ENCODE measurements around the gene TAGLN3. TPM values are rescaled to one million over a fixed set of nuclear protein-coding genes. Genes with fewer than 3 reads are reported as not detected.

TAGLN3 gene
- polyA plus RNA-seq, 6 donors from 2014 or later, result not detected

- Mint-ChIP-seq H3K27me3 (no peaks in the 10 kb centered on the region), H3K4me3 (peak overlapping the region in 4 of 8 donors; percentile 3 to 64 (median 28))
- ATAC-seq (ENCODE audit: low read depth in 2 of 2), result peak; percentile 78 to 87
Measured at GRCh38 chr3:111967651-111968274, 31.0 kb upstream of the TAGLN3 start.

DNA sequence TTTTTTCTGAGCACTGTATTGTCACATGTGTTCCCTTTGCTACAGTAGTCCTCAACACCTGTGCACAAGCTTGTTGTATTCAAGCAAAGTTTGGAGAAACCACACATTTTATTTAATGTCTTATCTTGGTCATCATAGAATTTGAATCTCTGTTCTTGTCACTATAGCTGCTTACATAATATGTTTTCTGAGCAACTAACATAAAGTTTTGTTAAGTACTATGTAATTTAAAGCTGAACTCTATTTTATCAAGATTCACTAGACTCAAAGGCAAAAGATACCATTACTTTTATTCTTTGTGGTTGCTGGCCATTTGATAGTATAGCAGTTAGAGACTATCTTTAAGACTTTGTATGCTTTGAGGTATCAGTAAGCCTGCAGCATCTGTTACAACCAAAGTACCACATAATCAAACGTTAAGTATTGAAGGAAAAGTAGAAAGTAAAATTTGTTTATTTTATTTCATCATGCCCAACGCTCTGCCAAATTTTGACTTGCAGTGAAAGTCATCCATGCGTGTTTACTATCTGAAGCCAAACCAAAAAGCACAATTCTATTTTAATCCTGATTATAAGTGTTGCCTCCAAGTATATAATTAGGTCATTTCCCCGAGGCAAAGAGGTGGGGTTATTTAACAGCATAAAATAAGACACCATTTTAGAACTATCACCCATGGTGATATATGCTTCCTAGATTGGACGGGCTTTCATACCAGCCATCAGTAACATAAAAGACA lies 30.2 kb upstream of the TAGLN3 start:
- no peak for ATAC-seq (ENCODE audit: low read depth in 2 of 2)
- Mint-ChIP-seq H3K36me3 (no peaks in the 10 kb centered on the region), H3K9me3 (no peaks in the 10 kb centered on the region), H3K4me1 (peaks cover 8 to 11% (median 8%) of the 10 kb centered on the region in 3 donors), H3K27me3 (no peaks in the 10 kb centered on the region), H3K4me3 (no peak overlapping the region), H3K27ac (no peak overlapping the region)
- DNase-seq, result no peak

More at GRCh38 chr3:111967651-111968274, 31.0 kb upstream of the TAGLN3 start:
- Mint-ChIP-seq H3K27ac (peak overlapping the region in 1 of 6 donors; percentile 0), H3K4me1 (peaks cover 8 to 11% (median 8%) of the 10 kb centered on the region in 3 donors), H3K9me3 (no peaks in the 10 kb centered on the region), H3K36me3 (no peaks in the 10 kb centered on the region)
- DNase-seq, result peak; percentile 72

GRCh38 chr3:111970376-111970775 lies 28.3 kb upstream of the TAGLN3 start:
- Mint-ChIP-seq H3K27ac (no peak overlapping the region), H3K4me3 (no peak overlapping the region), H3K27me3 (no peaks in the 10 kb centered on the region), H3K9me3 (no peaks in the 10 kb centered on the region), H3K4me1 (peaks cover 8 to 11% (median 8%) of the 10 kb centered on the region in 3 donors), H3K36me3 (no peaks in the 10 kb centered on the region)
- DNase-seq, result no peak
- no peak for ATAC-seq (ENCODE audit: low read depth in 2 of 2)

DNA sequence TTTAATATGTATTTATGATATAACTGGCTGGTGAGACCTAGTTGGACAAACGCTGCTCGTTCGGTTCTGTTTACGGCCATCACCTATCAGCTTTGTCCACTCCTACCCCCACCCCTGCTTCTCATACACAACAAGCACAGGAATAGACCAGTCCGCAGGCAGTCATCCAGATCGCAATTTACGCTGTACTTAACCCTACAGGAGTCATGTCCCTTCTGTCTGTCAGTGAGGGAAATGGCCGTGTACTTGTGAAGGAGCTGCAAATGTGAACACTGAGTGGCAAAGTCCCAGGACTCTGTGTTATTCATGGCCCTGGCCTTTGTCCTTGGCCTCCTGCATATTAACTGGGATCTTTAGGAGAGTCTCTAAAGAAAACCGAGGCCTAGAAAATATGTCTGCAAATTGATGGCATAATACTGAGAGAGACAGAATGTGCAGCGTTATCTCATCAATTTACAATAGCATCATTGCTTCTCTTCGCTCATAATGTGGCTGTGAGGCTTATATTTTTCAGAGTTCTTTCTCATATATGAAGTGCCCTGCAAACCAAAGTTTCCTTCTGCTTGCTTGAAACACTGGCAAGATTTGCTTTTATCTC lies 27.1 kb upstream of the TAGLN3 start:
- DNase-seq, result no peak
- H3K27ac Mint-ChIP-seq, result no peak overlapping the region
- H3K36me3 Mint-ChIP-seq, result no peaks in the 10 kb centered on the region
- H3K4me1 Mint-ChIP-seq, result peaks cover 8 to 11% (median 8%) of the 10 kb centered on the region in 3 donors
- H3K4me3 Mint-ChIP-seq, result no peak overlapping the region
- no peak for ATAC-seq (ENCODE audit: low read depth in 2 of 2)
- no peaks in the 10 kb centered on the region for H3K27me3 Mint-ChIP-seq
- H3K9me3 Mint-ChIP-seq, result no peaks in the 10 kb centered on the region

GRCh38 chr3:111972891-111973290 lies 25.8 kb upstream of the TAGLN3 start:
- Mint-ChIP-seq H3K4me1 (no peaks in the 10 kb centered on the region), H3K27me3 (no peaks in the 10 kb centered on the region), H3K27ac (no peak overlapping the region), H3K4me3 (no peak overlapping the region), H3K9me3 (no peaks in the 10 kb centered on the region), H3K36me3 (no peaks in the 10 kb centered on the region)
- ATAC-seq (ENCODE audit: low read depth in 2 of 2) (no peak), DNase-seq (no peak)

GRCh38 chr3:111975131-111975530 lies 23.6 kb upstream of the TAGLN3 start:
- Mint-ChIP-seq H3K27me3 (no peaks in the 10 kb centered on the region), H3K4me3 (no peak overlapping the region), H3K9me3 (no peaks in the 10 kb centered on the region), H3K4me1 (peaks cover 8 to 14% (median 9%) of the 10 kb centered on the region in 3 donors), H3K36me3 (no peaks in the 10 kb centered on the region), H3K27ac (no peak overlapping the region)
- DNase-seq, result no peak
- no peak for ATAC-seq (ENCODE audit: low read depth in 2 of 2)

- no peak for DNase-seq
- Mint-ChIP-seq H3K36me3 (no peaks in the 10 kb centered on the region), H3K27me3 (no peaks in the 10 kb centered on the region), H3K9me3 (no peaks in the 10 kb centered on the region), H3K4me1 (peaks cover 9 to 25% (median 17%) of the 10 kb centered on the region in 3 donors), H3K4me3 (peak overlapping the region in 1 of 8 donors; percentile 94), H3K27ac (no peak overlapping the region)
- no peak for ATAC-seq (ENCODE audit: low read depth in 2 of 2)
Measured at GRCh38 chr3:111976254-111976653, 22.5 kb upstream of the TAGLN3 start.

- H3K4me3 Mint-ChIP-seq, result peak within 1 kb of the TSS; percentile 89 to 99 (median 94)
- peak within 1 kb of the TSS; percentile 90 to 98 (median 94) for H3K27ac Mint-ChIP-seq
- peak; percentile 85 to 86 for ATAC-seq (ENCODE audit: low read depth in 2 of 2)
- peaks cover 13 to 40% (median 30%) of the 10 kb centered on the region in 3 donors for H3K4me1 Mint-ChIP-seq
- peak; percentile 89 for DNase-seq
- H3K27me3 Mint-ChIP-seq, result no peaks in the 10 kb centered on the region
- no peaks in the 10 kb centered on the region for H3K9me3 Mint-ChIP-seq
- peaks cover 0 to 4% of the 10 kb centered on the region in 2 donors for H3K36me3 Mint-ChIP-seq
Measured at GRCh38 chr3:111978583-111979433, 19.9 kb upstream of the TAGLN3 start, which contains the start of gene ABHD10. TSS of gene ABHD10 (plus strand) at chr3:111979026. CDS start at chr3:111979062, 36 bp downstream.

DNA sequence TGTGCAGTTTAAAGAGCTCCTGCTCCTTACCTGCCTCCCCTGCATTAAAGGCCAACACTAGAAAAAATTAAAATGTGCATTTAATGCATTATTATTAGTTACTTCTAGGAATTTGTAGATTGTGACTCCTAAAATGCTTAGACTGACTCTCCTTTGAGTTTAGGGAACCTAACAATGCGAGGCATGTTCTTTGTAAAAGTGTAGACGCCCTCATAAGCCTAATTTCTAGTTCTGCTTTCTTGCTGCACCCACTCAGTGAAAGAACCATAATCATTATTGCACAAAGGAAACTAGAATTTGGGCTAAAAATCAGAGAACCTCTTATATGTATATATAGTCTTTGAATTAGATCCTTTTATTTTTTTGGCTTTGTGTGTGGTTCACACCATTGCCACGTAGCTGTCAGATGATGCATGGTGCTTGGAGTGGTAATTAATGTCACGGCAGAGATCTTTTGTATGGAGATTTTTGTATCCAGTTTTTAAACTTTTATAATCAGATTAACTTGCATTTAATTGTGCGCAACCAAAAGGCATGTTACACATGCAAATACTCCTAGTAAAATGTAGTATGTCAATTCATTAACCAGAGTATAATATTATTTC lies 19.2 kb upstream of the TAGLN3 start:
- ATAC-seq (ENCODE audit: low read depth in 2 of 2) (peak; percentile 61 to 62), DNase-seq (peak; percentile 60)
- Mint-ChIP-seq H3K27me3 (no peaks in the 10 kb centered on the region), H3K36me3 (peaks cover 0 to 4% of the 10 kb centered on the region in 2 donors), H3K27ac (peak overlapping the region; percentile 87 to 98 (median 92)), H3K9me3 (no peaks in the 10 kb centered on the region), H3K4me1 (peaks cover 14 to 46% (median 37%) of the 10 kb centered on the region in 3 donors), H3K4me3 (peak overlapping the region; percentile 89 to 99 (median 94))

- Mint-ChIP-seq H3K27me3 (no peaks in the 10 kb centered on the region), H3K4me1 (peaks cover 24 to 52% (median 50%) of the 10 kb centered on the region in 3 donors), H3K27ac (peak overlapping the region in 2 of 6 donors; percentile 60 to 86), H3K9me3 (no peaks in the 10 kb centered on the region), H3K4me3 (peak overlapping the region; percentile 67 to 99 (median 90)), H3K36me3 (peaks cover 0 to 4% of the 10 kb centered on the region in 2 donors)
- ATAC-seq (ENCODE audit: low read depth in 2 of 2) (no peak), DNase-seq (no peak)
Measured at GRCh38 chr3:111980716-111981456, 17.8 kb upstream of the TAGLN3 start.

GRCh38 chr3:111981457-111981763 lies 17.3 kb upstream of the TAGLN3 start:
- H3K36me3 Mint-ChIP-seq, result peaks cover 0 to 4% of the 10 kb centered on the region in 2 donors
- peak overlapping the region; percentile 67 to 99 (median 90) for H3K4me3 Mint-ChIP-seq
- ATAC-seq (ENCODE audit: low read depth in 2 of 2) (no peak), DNase-seq (no peak)
- no peaks in the 10 kb centered on the region for H3K27me3 Mint-ChIP-seq
- peak overlapping the region in 2 of 6 donors; percentile 11 to 60 for H3K27ac Mint-ChIP-seq
- H3K4me1 Mint-ChIP-seq, result peaks cover 24 to 52% (median 50%) of the 10 kb centered on the region in 3 donors
- H3K9me3 Mint-ChIP-seq, result no peaks in the 10 kb centered on the region

DNA sequence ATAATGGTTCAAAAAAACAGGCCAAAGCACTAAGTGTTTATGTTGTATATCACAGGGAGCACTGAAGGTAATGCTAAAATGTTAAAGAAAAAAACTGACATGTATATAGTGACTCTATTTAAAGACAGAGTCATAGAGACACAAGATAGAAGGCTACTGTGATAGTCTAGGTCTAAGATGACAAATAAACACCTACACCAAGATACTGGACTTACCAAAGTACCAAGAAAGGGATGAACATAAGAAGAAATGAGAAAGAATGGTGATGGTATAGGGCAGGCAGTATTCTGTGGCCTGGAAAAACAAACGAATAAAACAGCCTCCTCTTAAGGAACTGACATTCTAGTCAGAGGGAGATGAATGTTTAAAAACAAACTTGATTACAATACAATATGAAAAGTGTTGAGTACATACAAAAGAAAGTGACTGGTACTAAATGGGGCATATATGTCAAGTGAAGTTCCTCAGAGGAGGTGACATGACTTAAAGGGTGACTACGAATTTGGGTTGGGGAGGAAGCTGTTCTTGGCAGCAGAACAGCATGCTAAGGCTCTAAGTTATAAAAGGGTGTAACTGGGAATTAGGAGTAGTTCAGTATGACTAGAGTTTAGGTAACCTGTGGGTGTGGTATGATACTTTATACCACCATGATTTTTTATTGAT lies 14.0 kb upstream of the TAGLN3 start:
- DNase-seq (no peak), ATAC-seq (ENCODE audit: low read depth in 2 of 2) (no peak)
- Mint-ChIP-seq H3K27ac (peak overlapping the region in 4 of 6 donors; percentile 4 to 85 (median 64)), H3K9me3 (no peaks in the 10 kb centered on the region), H3K36me3 (peaks cover 11 to 18% of the 10 kb centered on the region in 2 donors), H3K27me3 (no peaks in the 10 kb centered on the region), H3K4me1 (peaks cover 21 to 53% (median 45%) of the 10 kb centered on the region in 3 donors), H3K4me3 (no peak overlapping the region)
